Tibial artery (tissue), 4 donors: ENCODE data around the gene NMT1.

ENCODE experiments used
- DNase-seq, 2 donors: peaks; one replicate each; pipeline ENCODE4 v3.0.0-alpha.2; 2019
- H3K27ac ChIP-seq, 2 donors: fragments of 200-600 bp; sonication (generic) in 1 of 2; 1 replicate in 1 of 2; 2 replicates in 1 of 2; pipeline ENCODE4 v1.5.1; 2018 to 2019; ENCODE audit warnings: mild to moderate bottlenecking in 1 of 2
- H3K27me3 ChIP-seq, 2 donors: fragments of 200-600 bp; sonication (generic) in 1 of 2; one replicate each; pipeline versions ENCODE4 v1.5.1 to v1.6.0; 2016 to 2019
- H3K36me3 ChIP-seq, 3 donors: fragments of 200-600 bp; sonication (generic) in 2 of 3; one replicate each; pipeline ENCODE4 v1.5.1; 2016 to 2019; ENCODE audit warnings: mild to moderate bottlenecking in 2 of 3
- H3K4me1 ChIP-seq, 4 donors: fragments of 200-600 bp; sonication (generic) in 2 of 4; 1 replicate in 3 of 4; 2 replicates in 1 of 4; pipeline ENCODE4 v1.5.1; 2016 to 2019
- H3K4me3 ChIP-seq, 2 donors: fragments of 200-600 bp; sonication (generic) in 1 of 2; 1 replicate in 1 of 2; 2 replicates in 1 of 2; pipeline ENCODE4 v1.5.1; 2018 to 2019; ENCODE audit warnings: mild to moderate bottlenecking in 2 of 2
- H3K9me3 ChIP-seq, 3 donors: fragments of 200-600 bp; sonication (generic) in 1 of 3; one replicate each; pipeline ENCODE4 v1.5.1; 2016 to 2019
- intact Hi-C: fragments of 100-400 bp; cut with DNase I; formaldehyde crosslinking; loops from one replicate; pipeline ENCODE4 v1.15.0; 2023; ENCODE audit warnings: low total_unique reads
- TF ChIP-seq, protein P1 (sequence below), 2 experiments: fragments of 200-600 bp in 1 of 2; fragments of 450-650 bp in 1 of 2; IDR thresholded peaks; one replicate each; pipeline ENCODE4 v1.5.1; 2017 to 2019; ENCODE audit warnings: antibody characterized with exemption in 2 of 2, mild to moderate bottlenecking in 1 of 2, moderate library complexity in 1 of 2

Gene NMT1

GRCh38 chr17:45018514-45018847 lies 42.6 kb upstream of the NMT1 start:
- H3K4me1 ChIP-seq = peaks cover 0 to 45% (median 24%) of the 10 kb centered on the region in 4 donors
- TF ChIP-seq, protein P1, sequence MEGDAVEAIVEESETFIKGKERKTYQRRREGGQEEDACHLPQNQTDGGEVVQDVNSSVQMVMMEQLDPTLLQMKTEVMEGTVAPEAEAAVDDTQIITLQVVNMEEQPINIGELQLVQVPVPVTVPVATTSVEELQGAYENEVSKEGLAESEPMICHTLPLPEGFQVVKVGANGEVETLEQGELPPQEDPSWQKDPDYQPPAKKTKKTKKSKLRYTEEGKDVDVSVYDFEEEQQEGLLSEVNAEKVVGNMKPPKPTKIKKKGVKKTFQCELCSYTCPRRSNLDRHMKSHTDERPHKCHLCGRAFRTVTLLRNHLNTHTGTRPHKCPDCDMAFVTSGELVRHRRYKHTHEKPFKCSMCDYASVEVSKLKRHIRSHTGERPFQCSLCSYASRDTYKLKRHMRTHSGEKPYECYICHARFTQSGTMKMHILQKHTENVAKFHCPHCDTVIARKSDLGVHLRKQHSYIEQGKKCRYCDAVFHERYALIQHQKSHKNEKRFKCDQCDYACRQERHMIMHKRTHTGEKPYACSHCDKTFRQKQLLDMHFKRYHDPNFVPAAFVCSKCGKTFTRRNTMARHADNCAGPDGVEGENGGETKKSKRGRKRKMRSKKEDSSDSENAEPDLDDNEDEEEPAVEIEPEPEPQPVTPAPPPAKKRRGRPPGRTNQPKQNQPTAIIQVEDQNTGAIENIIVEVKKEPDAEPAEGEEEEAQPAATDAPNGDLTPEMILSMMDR (IDR thresholded peaks at IDR 0.05) = no peak
- peaks cover 0 to 3% of the 10 kb centered on the region in 2 donors for H3K27me3 ChIP-seq
- no peaks in the 10 kb centered on the region for H3K36me3 ChIP-seq
- H3K9me3 ChIP-seq = no peaks in the 10 kb centered on the region
- intact Hi-C loops = no loop called here
- no peak for DNase-seq
- H3K4me3 ChIP-seq = peak overlapping the region; percentile 53 to 57
- peak overlapping the region in 1 of 2 donors; percentile 50 for H3K27ac ChIP-seq

DNA sequence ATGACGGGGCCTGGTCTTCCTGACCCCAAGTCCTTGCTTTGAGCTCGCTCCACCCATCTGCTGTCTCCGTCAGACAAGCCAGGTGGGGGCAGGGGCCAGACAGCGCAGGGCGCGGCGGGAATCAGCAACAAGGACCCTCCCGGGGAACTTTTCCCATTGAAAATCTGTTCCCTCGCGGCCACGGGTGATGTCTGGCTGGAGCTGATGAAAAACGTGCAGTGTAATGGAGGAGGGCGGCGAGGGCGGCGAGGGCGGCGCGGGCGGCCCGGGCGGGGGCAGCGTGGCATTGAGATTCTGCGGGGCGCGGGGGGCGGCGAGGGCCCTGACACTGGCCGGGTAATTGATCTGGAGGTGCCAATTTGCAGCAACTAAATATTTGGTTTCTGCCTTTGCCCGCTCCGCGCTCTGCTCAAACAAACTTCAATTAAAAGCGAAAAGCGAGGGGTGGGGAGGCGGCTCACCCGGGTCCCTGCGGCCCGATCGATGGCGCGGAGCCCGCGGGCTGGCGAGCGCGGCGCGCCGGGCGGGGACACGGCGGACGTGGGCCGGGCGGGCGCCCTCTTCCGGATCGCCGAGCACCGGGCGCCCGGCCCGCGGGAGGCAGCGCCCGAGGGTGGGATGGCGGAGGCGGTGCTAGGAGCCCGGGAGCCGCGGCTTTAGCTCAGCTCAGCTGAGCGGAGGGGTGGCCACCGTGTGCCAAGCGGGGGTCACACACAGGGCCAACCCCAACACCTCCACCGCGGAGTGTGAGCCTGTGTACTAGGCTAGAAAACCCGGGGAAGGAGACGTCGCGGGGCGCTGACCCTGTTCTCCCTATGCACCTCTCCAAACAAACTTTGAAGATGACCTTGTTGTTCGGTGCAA lies 42.0 kb upstream of the NMT1 start:
- Histone ChIP-seq H3K27me3 (peaks cover 0 to 3% of the 10 kb centered on the region in 2 donors), H3K27ac (peak overlapping the region; percentile 6 to 50), H3K4me3 (peak overlapping the region; percentile 53 to 57), H3K4me1 (peaks cover 0 to 45% (median 24%) of the 10 kb centered on the region in 4 donors), H3K36me3 (peaks cover 0 to 5% (median 0%) of the 10 kb centered on the region in 3 donors), H3K9me3 (no peaks in the 10 kb centered on the region)
- DNase-seq = no peak
- intact Hi-C loops = no loop called here
- TF ChIP-seq, protein P1 (IDR thresholded peaks at IDR 0.05) = peak; percentile 21 to 60

DNA sequence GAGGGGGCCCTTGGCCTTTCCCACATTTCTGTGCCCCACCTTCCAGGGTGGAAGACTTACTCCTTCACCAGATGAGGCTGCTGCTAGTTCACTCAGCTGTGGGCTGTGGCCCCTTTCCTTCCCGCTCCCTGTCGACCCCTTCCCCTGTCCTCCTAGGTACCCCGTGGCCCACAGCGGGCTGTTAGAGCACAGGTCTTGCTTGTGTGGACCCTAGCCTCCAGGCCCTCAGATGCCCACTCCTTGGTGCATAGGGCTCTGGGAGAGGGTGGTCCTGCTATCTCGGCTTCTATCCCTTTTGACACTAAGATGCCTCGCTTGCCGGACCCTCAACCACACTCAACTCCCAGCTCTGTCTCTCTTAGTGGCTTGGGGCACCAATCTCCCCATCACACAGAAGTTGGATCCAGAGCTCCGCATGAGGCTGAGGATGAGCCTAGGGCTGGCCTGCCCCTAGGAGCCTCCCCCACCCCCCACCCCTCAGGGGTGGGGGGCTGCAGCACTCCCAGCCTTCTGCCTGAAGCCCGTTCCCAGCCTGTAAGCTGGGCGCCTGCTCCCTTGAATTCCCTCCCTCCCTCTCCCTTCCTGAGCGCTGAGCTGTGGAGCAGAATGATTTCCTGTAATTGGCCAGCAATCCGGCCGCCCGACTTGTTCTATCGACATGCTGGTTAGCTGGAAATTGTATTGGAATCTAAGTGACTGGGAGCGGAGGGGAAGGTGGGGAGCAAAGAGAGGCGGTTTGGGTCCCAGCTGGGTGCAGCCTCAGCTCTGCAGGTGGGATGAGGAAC lies 40.6 kb upstream of the NMT1 start:
- Histone ChIP-seq H3K4me1 (peaks cover 0 to 45% (median 24%) of the 10 kb centered on the region in 4 donors), H3K4me3 (no peak overlapping the region), H3K27ac (no peak overlapping the region), H3K36me3 (peaks cover 0 to 10% (median 0%) of the 10 kb centered on the region in 3 donors), H3K27me3 (peaks cover 0 to 3% of the 10 kb centered on the region in 2 donors), H3K9me3 (no peaks in the 10 kb centered on the region)
- TF ChIP-seq, protein P1 (IDR thresholded peaks at IDR 0.05) = no peak
- intact Hi-C loops = loop anchor here (2.0 to 5.0 kb wide), 3 partner anchors 82 to 243 kb away; no protein-coding TSS in a partner anchor
- DNase-seq = peak in 1 of 2 donors; percentile 43

GRCh38 chr17:45021607-45022287 lies 39.4 kb upstream of the NMT1 start:
- Histone ChIP-seq H3K27ac (peak overlapping the region; percentile 60 to 73), H3K4me3 (peak overlapping the region; percentile 45 to 53), H3K4me1 (peaks cover 0 to 45% (median 24%) of the 10 kb centered on the region in 4 donors), H3K27me3 (peaks cover 0 to 3% of the 10 kb centered on the region in 2 donors), H3K9me3 (no peaks in the 10 kb centered on the region), H3K36me3 (peaks cover 0 to 10% (median 4%) of the 10 kb centered on the region in 3 donors)
- TF ChIP-seq, protein P1 (IDR thresholded peaks at IDR 0.05) = peak; percentile 85 to 90
- intact Hi-C loops = loop anchor here (2.0 to 5.0 kb wide), 3 partner anchors 81 to 244 kb away; no protein-coding TSS in a partner anchor
- peak; percentile 54 to 80 for DNase-seq

DNA sequence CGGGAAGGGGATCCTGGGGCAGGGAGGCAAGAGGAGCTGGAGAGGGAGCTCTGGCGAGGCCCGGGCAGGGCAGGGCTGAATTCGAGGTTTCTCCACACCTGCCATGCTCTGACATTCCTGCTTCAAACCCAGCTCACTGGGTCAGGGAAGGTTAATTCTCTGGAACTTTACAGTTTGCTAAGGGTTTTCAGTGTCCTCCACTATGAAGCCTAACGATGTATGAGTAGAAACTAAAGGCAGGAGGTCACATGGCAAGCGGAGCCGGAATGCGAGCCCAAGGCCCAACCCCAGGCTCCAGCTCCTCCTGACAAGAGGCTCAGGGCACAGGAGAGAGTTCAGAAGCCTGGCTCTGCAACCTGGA lies 38.8 kb upstream of the NMT1 start:
- TF ChIP-seq, protein P1 (IDR thresholded peaks at IDR 0.05) = no peak
- peak overlapping the region in 1 of 2 donors; percentile 53 for H3K4me3 ChIP-seq

More for the DNA sequence above, 38.8 kb upstream of the NMT1 start:
- H3K36me3 ChIP-seq = peaks cover 0 to 15% (median 8%) of the 10 kb centered on the region in 3 donors
- H3K27me3 ChIP-seq = peaks cover 0 to 3% of the 10 kb centered on the region in 2 donors
- H3K27ac ChIP-seq = peak overlapping the region; percentile 60 to 73
- no peaks in the 10 kb centered on the region for H3K9me3 ChIP-seq
- intact Hi-C loops = loop anchor here (5.0 kb wide), 2 partner anchors 80 to 245 kb away; no protein-coding TSS in a partner anchor
- DNase-seq = no peak
- peaks cover 0 to 45% (median 24%) of the 10 kb centered on the region in 4 donors for H3K4me1 ChIP-seq
